Activated naive CD4-positive, alpha-beta T cell treated with anti-CD3 and anti-CD28 coated beads, Interleukin-2, amount 50 U/mL, for 24 hours (primary cell): Measurements from ENCODE around the gene MBNL2.
A peak's percentile ranks its signal among the peaks of the same experiment; 100 is the strongest.

ENCODE experiments used
- H3K27ac Mint-ChIP-seq: one replicate; pipeline ENCODE4 v1.8.0; 2021; ENCODE audit warnings: mild to moderate bottlenecking, mixed read lengths
- H3K27me3 Mint-ChIP-seq: one replicate; pipeline ENCODE4 v1.8.0; 2021; ENCODE audit warnings: mixed read lengths
- H3K36me3 Mint-ChIP-seq: one replicate; pipeline ENCODE4 v1.8.0; 2021; ENCODE audit warnings: mixed read lengths
- H3K4me1 Mint-ChIP-seq: one replicate; pipeline ENCODE4 v1.8.0; 2021; ENCODE audit warnings: mixed read lengths
- H3K4me3 Mint-ChIP-seq: one replicate; pipeline ENCODE4 v1.8.0; 2021; ENCODE audit warnings: mild to moderate bottlenecking, mixed read lengths
- H3K9me3 Mint-ChIP-seq: one replicate; pipeline ENCODE4 v1.8.0; 2021; ENCODE audit warnings: mixed read lengths

Gene MBNL2

GRCh38 chr13:97221989-97222700, at the start of gene MBNL2:
Gene MBNL2 (plus strand): TSS chr13:97222333. CDS start chr13:97276236, 53,903 bp downstream.
- peaks cover 49% of the 10 kb centered on the region for H3K4me1 Mint-ChIP-seq
- no peaks in the 10 kb centered on the region for H3K27me3 Mint-ChIP-seq
- peak within 1 kb of the TSS; percentile 94 for H3K4me3 Mint-ChIP-seq
- no peaks in the 10 kb centered on the region for H3K36me3 Mint-ChIP-seq
- H3K9me3 Mint-ChIP-seq, result no peaks in the 10 kb centered on the region
- peak within 1 kb of the TSS; percentile 96 for H3K27ac Mint-ChIP-seq

GRCh38 chr13:97174638-97175037, 47.5 kb upstream of the MBNL2 start:
- Mint-ChIP-seq H3K4me1 (no peaks in the 10 kb centered on the region), H3K27me3 (no peaks in the 10 kb centered on the region), H3K9me3 (no peaks in the 10 kb centered on the region), H3K27ac (no peak overlapping the region), H3K36me3 (peaks cover 2% of the 10 kb centered on the region), H3K4me3 (no peak overlapping the region)

GRCh38 chr13:97175041-97175440, 47.1 kb upstream of the MBNL2 start:
- Mint-ChIP-seq H3K9me3 (no peaks in the 10 kb centered on the region), H3K4me3 (no peak overlapping the region), H3K4me1 (no peaks in the 10 kb centered on the region), H3K27ac (no peak overlapping the region), H3K27me3 (no peaks in the 10 kb centered on the region), H3K36me3 (peaks cover 2% of the 10 kb centered on the region)

GRCh38 chr13:97179501-97179900, 42.6 kb upstream of the MBNL2 start:
- no peaks in the 10 kb centered on the region for H3K27me3 Mint-ChIP-seq
- H3K4me3 Mint-ChIP-seq, result no peak overlapping the region
- no peaks in the 10 kb centered on the region for H3K4me1 Mint-ChIP-seq
- no peak overlapping the region for H3K27ac Mint-ChIP-seq
- H3K36me3 Mint-ChIP-seq, result no peaks in the 10 kb centered on the region
- no peaks in the 10 kb centered on the region for H3K9me3 Mint-ChIP-seq

- Mint-ChIP-seq H3K9me3 (no peaks in the 10 kb centered on the region), H3K4me3 (no peak overlapping the region), H3K36me3 (no peaks in the 10 kb centered on the region), H3K27ac (no peak overlapping the region), H3K4me1 (no peaks in the 10 kb centered on the region), H3K27me3 (no peaks in the 10 kb centered on the region)
Measured at GRCh38 chr13:97182111-97182890, 39.8 kb upstream of the MBNL2 start.

- H3K27me3 Mint-ChIP-seq, result no peaks in the 10 kb centered on the region
- no peaks in the 10 kb centered on the region for H3K9me3 Mint-ChIP-seq
- H3K27ac Mint-ChIP-seq, result no peak overlapping the region
- H3K36me3 Mint-ChIP-seq, result no peaks in the 10 kb centered on the region
- H3K4me1 Mint-ChIP-seq, result peaks cover 10% of the 10 kb centered on the region
- H3K4me3 Mint-ChIP-seq, result no peak overlapping the region
Measured at GRCh38 chr13:97185291-97185690, 36.8 kb upstream of the MBNL2 start.

- H3K4me3 Mint-ChIP-seq, result no peak overlapping the region
- no peaks in the 10 kb centered on the region for H3K9me3 Mint-ChIP-seq
Measured at GRCh38 chr13:97185751-97186150, 36.4 kb upstream of the MBNL2 start.

GRCh38 chr13:97188207-97188606, 33.9 kb upstream of the MBNL2 start:
- H3K9me3 Mint-ChIP-seq, result no peaks in the 10 kb centered on the region
- H3K27ac Mint-ChIP-seq, result no peak overlapping the region
- no peak overlapping the region for H3K4me3 Mint-ChIP-seq
- no peaks in the 10 kb centered on the region for H3K36me3 Mint-ChIP-seq
- H3K27me3 Mint-ChIP-seq, result no peaks in the 10 kb centered on the region
- peaks cover 10% of the 10 kb centered on the region for H3K4me1 Mint-ChIP-seq

More at GRCh38 chr13:97185751-97186150, 36.4 kb upstream of the MBNL2 start:
- Mint-ChIP-seq H3K36me3 (no peaks in the 10 kb centered on the region), H3K27ac (no peak overlapping the region), H3K27me3 (no peaks in the 10 kb centered on the region), H3K4me1 (peaks cover 10% of the 10 kb centered on the region)

- Mint-ChIP-seq H3K9me3 (no peaks in the 10 kb centered on the region), H3K4me3 (no peak overlapping the region), H3K4me1 (peaks cover 10% of the 10 kb centered on the region), H3K27me3 (no peaks in the 10 kb centered on the region), H3K36me3 (no peaks in the 10 kb centered on the region), H3K27ac (no peak overlapping the region)
Measured at GRCh38 chr13:97189928-97190327, 32.2 kb upstream of the MBNL2 start.

GRCh38 chr13:97191142-97191541, 31.0 kb upstream of the MBNL2 start:
- H3K27me3 Mint-ChIP-seq, result no peaks in the 10 kb centered on the region
- H3K36me3 Mint-ChIP-seq, result no peaks in the 10 kb centered on the region
- H3K27ac Mint-ChIP-seq, result no peak overlapping the region
- no peaks in the 10 kb centered on the region for H3K9me3 Mint-ChIP-seq
- no peak overlapping the region for H3K4me3 Mint-ChIP-seq
- peaks cover 10% of the 10 kb centered on the region for H3K4me1 Mint-ChIP-seq

- peaks cover 10% of the 10 kb centered on the region for H3K4me1 Mint-ChIP-seq
- H3K9me3 Mint-ChIP-seq, result no peaks in the 10 kb centered on the region
- H3K27me3 Mint-ChIP-seq, result no peaks in the 10 kb centered on the region
- H3K4me3 Mint-ChIP-seq, result no peak overlapping the region
- no peak overlapping the region for H3K27ac Mint-ChIP-seq
- no peaks in the 10 kb centered on the region for H3K36me3 Mint-ChIP-seq
Measured at GRCh38 chr13:97191615-97192014, 30.5 kb upstream of the MBNL2 start.

GRCh38 chr13:97192166-97192565, 30.0 kb upstream of the MBNL2 start:
- Mint-ChIP-seq H3K27me3 (no peaks in the 10 kb centered on the region), H3K9me3 (no peaks in the 10 kb centered on the region), H3K27ac (no peak overlapping the region), H3K36me3 (no peaks in the 10 kb centered on the region), H3K4me1 (peaks cover 10% of the 10 kb centered on the region), H3K4me3 (no peak overlapping the region)

- no peak overlapping the region for H3K27ac Mint-ChIP-seq
- H3K27me3 Mint-ChIP-seq, result no peaks in the 10 kb centered on the region
- peaks cover 4% of the 10 kb centered on the region for H3K4me1 Mint-ChIP-seq
- H3K9me3 Mint-ChIP-seq, result no peaks in the 10 kb centered on the region
- H3K4me3 Mint-ChIP-seq, result no peak overlapping the region
- no peaks in the 10 kb centered on the region for H3K36me3 Mint-ChIP-seq
Measured at GRCh38 chr13:97193577-97193976, 28.6 kb upstream of the MBNL2 start.

GRCh38 chr13:97194479-97194878, 27.7 kb upstream of the MBNL2 start:
- Mint-ChIP-seq H3K9me3 (no peaks in the 10 kb centered on the region), H3K27me3 (no peaks in the 10 kb centered on the region), H3K4me3 (no peak overlapping the region), H3K4me1 (no peaks in the 10 kb centered on the region), H3K27ac (no peak overlapping the region), H3K36me3 (no peaks in the 10 kb centered on the region)

GRCh38 chr13:97196340-97196739, 25.8 kb upstream of the MBNL2 start:
- Mint-ChIP-seq H3K36me3 (no peaks in the 10 kb centered on the region), H3K27ac (no peak overlapping the region), H3K27me3 (no peaks in the 10 kb centered on the region), H3K4me3 (no peak overlapping the region), H3K9me3 (no peaks in the 10 kb centered on the region), H3K4me1 (no peaks in the 10 kb centered on the region)

- H3K4me3 Mint-ChIP-seq, result no peak overlapping the region
- no peaks in the 10 kb centered on the region for H3K4me1 Mint-ChIP-seq
- no peaks in the 10 kb centered on the region for H3K27me3 Mint-ChIP-seq
- no peaks in the 10 kb centered on the region for H3K36me3 Mint-ChIP-seq
- H3K9me3 Mint-ChIP-seq, result no peaks in the 10 kb centered on the region
- no peak overlapping the region for H3K27ac Mint-ChIP-seq
Measured at GRCh38 chr13:97198753-97199152, 23.4 kb upstream of the MBNL2 start.
